Activated T-cell treated with anti-CD3 and anti-CD28 coated beads for 24 hours (primary cell): Measurements from ENCODE around the gene BMERB1.
"Not testable (repeated sequence)": the region's sequence is repeated elsewhere in the genome, so short reads cannot be mapped to it uniquely, and the experiment has no call there.

Experiments
- DNase-seq: peaks from one replicate; pipeline ENCODE4 v3.0.0-alpha.2; 2020; ENCODE audit warnings: low read depth

The BMERB1 gene

GRCh38 chr16:15425861-15426260 is 8.5 kb upstream of the BMERB1 start:
- no peak for DNase-seq

GRCh38 chr16:15426796-15427195 is 7.6 kb upstream of the BMERB1 start:
- DNase-seq: no peak

GRCh38 chr16:15427648-15428239 is 6.6 kb upstream of the BMERB1 start:
- DNase-seq: peak; percentile 48

GRCh38 chr16:15430884-15431283 is 3.5 kb upstream of the BMERB1 start:
- DNase-seq: not testable (repeated sequence)

- DNase-seq: no peak
These were observed 336 bp upstream of the BMERB1 start for GRCh38 chr16:15434079-15434424.

- DNase-seq: no peak
These were observed 952 bp downstream of the BMERB1 start for GRCh38 chr16:15435216-15435864.

GRCh38 chr16:15439102-15439501 is 4.7 kb downstream of the BMERB1 start:
- DNase-seq: no peak

- DNase-seq: no peak
These were observed 5.1 kb downstream of the BMERB1 start for GRCh38 chr16:15439521-15439920.

- DNase-seq: no peak
These were observed 6.5 kb downstream of the BMERB1 start for GRCh38 chr16:15440852-15441251.

GRCh38 chr16:15442140-15442539 is 7.8 kb downstream of the BMERB1 start:
- DNase-seq: not testable (repeated sequence)

- DNase-seq: no peak
These were observed 9.4 kb downstream of the BMERB1 start for GRCh38 chr16:15443753-15444152.

- no peak for DNase-seq
These were observed 9.9 kb downstream of the BMERB1 start for GRCh38 chr16:15444264-15444663.

GRCh38 chr16:15445450-15445849 is 11.1 kb downstream of the BMERB1 start:
- DNase-seq: no peak

GRCh38 chr16:15446901-15447300 is 12.5 kb downstream of the BMERB1 start:
- no peak for DNase-seq

- no peak for DNase-seq
These were observed 16.2 kb downstream of the BMERB1 start for GRCh38 chr16:15450624-15451023.

GRCh38 chr16:15451098-15451731 is 16.8 kb downstream of the BMERB1 start:
- no peak for DNase-seq

- DNase-seq: no peak
These were observed 18.0 kb downstream of the BMERB1 start for GRCh38 chr16:15452246-15452855.

- not testable (repeated sequence) for DNase-seq
These were observed 18.9 kb downstream of the BMERB1 start for GRCh38 chr16:15453296-15453695.

GRCh38 chr16:15454933-15455332 is 20.5 kb downstream of the BMERB1 start:
- not testable (repeated sequence) for DNase-seq

- DNase-seq: no peak
These were observed 23.0 kb downstream of the BMERB1 start for GRCh38 chr16:15457400-15457799.

- DNase-seq: no peak
These were observed 23.6 kb downstream of the BMERB1 start for GRCh38 chr16:15457958-15458357.

GRCh38 chr16:15459791-15460190 is 25.4 kb downstream of the BMERB1 start:
- DNase-seq: no peak

GRCh38 chr16:15460601-15461000 is 26.2 kb downstream of the BMERB1 start:
- DNase-seq: no peak
